GM12872 (cell line): ENCODE results near the gene MEF2A.
A peak's percentile ranks its signal among the peaks of the same experiment; 100 is the strongest.

Experiments
- TF ChIP-seq, protein P1 (sequence below): IDR thresholded peaks from 3 replicates; pipeline ENCODE4 v1.5.1; 2011; ENCODE audit warnings: low read depth, mild to moderate bottlenecking, low read length, moderate library complexity; ENCODE audit not compliant: insufficient read depth

MEF2A gene

DNA sequence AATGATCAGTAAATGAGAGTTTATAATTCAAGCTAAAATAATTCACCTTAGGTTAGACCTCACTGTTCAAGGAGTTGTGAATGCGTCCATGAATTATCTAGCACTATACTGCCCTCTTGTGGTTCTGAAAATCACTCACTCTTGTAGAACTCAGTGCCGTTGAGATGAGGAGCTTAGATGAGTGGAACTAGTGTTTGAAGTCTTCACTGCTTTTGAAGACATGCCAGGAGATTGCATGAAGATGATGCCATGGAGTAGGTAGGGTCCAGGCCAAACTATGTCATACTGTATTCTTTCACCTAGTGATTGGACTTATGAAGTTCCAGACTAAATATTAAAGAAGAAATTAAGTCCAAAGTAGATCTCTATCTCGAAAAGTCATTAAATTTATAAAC, 138.7 kb downstream of the MEF2A start:
- TF ChIP-seq, protein P1, sequence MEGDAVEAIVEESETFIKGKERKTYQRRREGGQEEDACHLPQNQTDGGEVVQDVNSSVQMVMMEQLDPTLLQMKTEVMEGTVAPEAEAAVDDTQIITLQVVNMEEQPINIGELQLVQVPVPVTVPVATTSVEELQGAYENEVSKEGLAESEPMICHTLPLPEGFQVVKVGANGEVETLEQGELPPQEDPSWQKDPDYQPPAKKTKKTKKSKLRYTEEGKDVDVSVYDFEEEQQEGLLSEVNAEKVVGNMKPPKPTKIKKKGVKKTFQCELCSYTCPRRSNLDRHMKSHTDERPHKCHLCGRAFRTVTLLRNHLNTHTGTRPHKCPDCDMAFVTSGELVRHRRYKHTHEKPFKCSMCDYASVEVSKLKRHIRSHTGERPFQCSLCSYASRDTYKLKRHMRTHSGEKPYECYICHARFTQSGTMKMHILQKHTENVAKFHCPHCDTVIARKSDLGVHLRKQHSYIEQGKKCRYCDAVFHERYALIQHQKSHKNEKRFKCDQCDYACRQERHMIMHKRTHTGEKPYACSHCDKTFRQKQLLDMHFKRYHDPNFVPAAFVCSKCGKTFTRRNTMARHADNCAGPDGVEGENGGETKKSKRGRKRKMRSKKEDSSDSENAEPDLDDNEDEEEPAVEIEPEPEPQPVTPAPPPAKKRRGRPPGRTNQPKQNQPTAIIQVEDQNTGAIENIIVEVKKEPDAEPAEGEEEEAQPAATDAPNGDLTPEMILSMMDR = peak; percentile 62

GRCh38 chr15:99706557-99707303, 140.9 kb downstream of the MEF2A start:
- TF ChIP-seq, protein P1 = no peak

DNA sequence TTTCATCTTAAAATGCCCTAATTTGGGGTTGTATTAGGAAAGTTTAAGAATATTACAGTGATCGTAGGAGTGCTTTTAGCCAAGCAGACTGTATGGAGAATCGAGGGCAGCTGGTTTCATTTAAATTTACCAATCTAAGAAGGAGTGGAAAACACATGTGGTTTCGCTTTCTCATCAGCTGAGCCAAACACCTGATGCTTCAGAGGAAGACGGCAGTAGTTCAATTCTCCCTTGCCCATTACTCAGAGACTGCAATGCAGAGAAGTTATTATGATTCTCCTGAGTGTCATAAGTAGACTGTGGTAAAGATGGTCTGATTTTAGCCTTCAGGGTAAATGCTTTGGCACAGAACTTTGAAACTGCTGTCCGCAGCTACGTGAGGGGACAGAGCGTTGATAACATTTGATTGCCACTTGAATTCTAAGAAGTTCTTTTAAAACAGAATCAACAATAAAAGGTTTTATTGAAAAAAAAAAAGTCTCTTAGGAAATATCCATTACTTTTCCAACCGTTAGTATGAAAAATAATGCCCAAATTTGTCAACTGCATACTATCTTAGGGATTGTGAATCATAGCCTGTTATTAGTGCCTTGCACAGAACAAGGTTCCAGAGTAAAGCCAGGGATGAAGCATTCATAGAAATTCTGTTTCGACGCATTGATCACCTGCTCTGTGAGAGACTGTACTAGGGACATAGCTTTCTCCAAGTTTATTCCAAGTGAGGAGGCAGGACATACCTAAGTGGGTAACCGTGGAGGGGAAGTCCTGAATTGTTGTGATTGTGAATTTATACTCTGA, 141.9 kb downstream of the MEF2A start:
- TF ChIP-seq, protein P1 = no peak

DNA sequence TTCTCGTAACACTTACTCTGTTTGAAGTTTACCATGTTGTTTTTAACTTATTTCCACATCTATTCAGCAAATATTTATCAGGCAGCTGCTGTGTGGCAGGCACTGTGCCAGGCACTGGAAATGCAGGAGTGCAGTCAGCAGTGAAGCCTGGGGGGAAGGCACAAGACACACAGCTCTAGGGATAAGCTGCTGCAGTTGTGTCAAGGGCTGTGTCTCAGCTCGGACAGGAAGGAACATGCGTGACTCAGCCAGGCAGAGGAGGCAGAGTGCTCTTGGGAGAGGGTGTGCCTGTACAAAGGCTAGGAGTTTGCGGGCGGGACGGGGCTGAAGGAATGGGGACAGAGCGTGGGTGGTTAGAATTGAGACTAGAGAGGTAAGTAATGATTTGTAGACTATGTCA, 142.8 kb downstream of the MEF2A start:
- TF ChIP-seq, protein P1 = no peak

GRCh38 chr15:99709243-99709986, 143.6 kb downstream of the MEF2A start:
- TF ChIP-seq, protein P1 = no peak

- TF ChIP-seq, protein P1 = no peak
Measured at GRCh38 chr15:99711625-99712024, 145.8 kb downstream of the MEF2A start.

- TF ChIP-seq, protein P1 = no peak
Measured at GRCh38 chr15:99712415-99712814, 146.6 kb downstream of the MEF2A start.
